Activated T-helper 2 cell treated with anti-CD3 and anti-CD28 coated beads, Interferon-gamma antibody, Interleukin-2, Interleukin-4, amounts not matched to agents 10 μg/mL and 5 μg/mL and 100 μg/mL, durations not matched to agents 14 hours and 24 hours and 36 hours (primary cell): Measurements from ENCODE around the gene SLC9A1. TPM values are rescaled to one million over a fixed set of nuclear protein-coding genes. Genes with fewer than 3 reads are reported as not detected.
"Not testable (repeated sequence)": the region's sequence is repeated elsewhere in the genome, so short reads cannot be mapped to it uniquely, and the experiment has no call there.

Experiments
- DNase-seq: peaks from one replicate; pipeline ENCODE4 v3.0.0; 2021; ENCODE audit warnings: low spot score
- H3K27ac Mint-ChIP-seq: one replicate; pipeline ENCODE4 v1.8.0; 2021; ENCODE audit warnings: mixed read lengths
- H3K27me3 Mint-ChIP-seq: one replicate; pipeline ENCODE4 v1.8.0; 2021; ENCODE audit warnings: low read depth, mixed read lengths
- H3K36me3 Mint-ChIP-seq: one replicate; pipeline ENCODE4 v1.8.0; 2021; ENCODE audit warnings: low read depth, mixed read lengths
- H3K4me1 Mint-ChIP-seq: one replicate; pipeline ENCODE4 v1.8.0; 2021; ENCODE audit warnings: low read depth, mixed read lengths
- H3K4me3 Mint-ChIP-seq: one replicate; pipeline ENCODE4 v1.8.0; 2021; ENCODE audit warnings: low read depth, mild to moderate bottlenecking, moderate library complexity, mixed read lengths
- H3K9me3 Mint-ChIP-seq: one replicate; pipeline ENCODE4 v1.8.0; 2021; ENCODE audit warnings: mixed read lengths
- intact Hi-C: fragments of 100-400 bp; cut with micrococcal nuclease; formaldehyde crosslinking; loops from one replicate; pipeline ENCODE4 v1.15.1; 2023
- total RNA-seq: library from RNA; stranded (reverse); gene quantifications from 2 replicates; pipeline ENCODE4 v1.2.3, GENCODE V29; 2022

SLC9A1 gene
- total RNA-seq, 1 donor from 2014 or later = 27.2 TPM

- H3K36me3 Mint-ChIP-seq = peaks cover 3% of the 10 kb centered on the region
- peak; percentile 70 for DNase-seq
- H3K4me3 Mint-ChIP-seq = peak overlapping the region; percentile 81
- H3K9me3 Mint-ChIP-seq = no peaks in the 10 kb centered on the region
- intact Hi-C loops = loop anchor here (1.0 to 2.0 kb wide), 2 partner anchors 18 to 24 kb away; partner anchors contain the start of gene SLC9A1
- H3K27me3 Mint-ChIP-seq = no peaks in the 10 kb centered on the region
- H3K4me1 Mint-ChIP-seq = peaks cover 32% of the 10 kb centered on the region
- peak overlapping the region; percentile 99 for H3K27ac Mint-ChIP-seq
Measured at GRCh38 chr1:27136998-27137542, 17.9 kb downstream of the SLC9A1 start.

GRCh38 chr1:27136236-27136551 lies 18.7 kb downstream of the SLC9A1 start:
- Mint-ChIP-seq H3K4me1 (peaks cover 30% of the 10 kb centered on the region), H3K27me3 (no peaks in the 10 kb centered on the region), H3K9me3 (no peaks in the 10 kb centered on the region), H3K27ac (peak overlapping the region; percentile 99), H3K36me3 (peaks cover 3% of the 10 kb centered on the region), H3K4me3 (peak overlapping the region; percentile 81)
- no peak for DNase-seq
- intact Hi-C loops = loop anchor here (2.0 kb wide), 1 partner anchor 23 kb away; no protein-coding TSS in a partner anchor

- Mint-ChIP-seq H3K36me3 (peaks cover 3% of the 10 kb centered on the region), H3K27ac (peak overlapping the region; percentile 99), H3K4me3 (no peak overlapping the region), H3K27me3 (no peaks in the 10 kb centered on the region), H3K4me1 (peaks cover 30% of the 10 kb centered on the region), H3K9me3 (no peaks in the 10 kb centered on the region)
- DNase-seq = no peak
- intact Hi-C loops = loop anchor here (2.0 kb wide), 1 partner anchor 23 kb away; no protein-coding TSS in a partner anchor
Measured at GRCh38 chr1:27135541-27136235, 19.2 kb downstream of the SLC9A1 start.

GRCh38 chr1:27133991-27134390 lies 20.9 kb downstream of the SLC9A1 start:
- Mint-ChIP-seq H3K4me3 (no peak overlapping the region), H3K27ac (no peak overlapping the region), H3K4me1 (peaks cover 25% of the 10 kb centered on the region), H3K36me3 (peaks cover 3% of the 10 kb centered on the region), H3K27me3 (no peaks in the 10 kb centered on the region), H3K9me3 (no peaks in the 10 kb centered on the region)
- DNase-seq = no peak
- intact Hi-C loops = no loop called here

- no peaks in the 10 kb centered on the region for H3K27me3 Mint-ChIP-seq
- no peak for DNase-seq
- H3K4me3 Mint-ChIP-seq = no peak overlapping the region
Measured at GRCh38 chr1:27133158-27133557, 21.8 kb downstream of the SLC9A1 start.

GRCh38 chr1:27132624-27133023 lies 22.3 kb downstream of the SLC9A1 start:
- H3K4me1 Mint-ChIP-seq = peaks cover 18% of the 10 kb centered on the region
- intact Hi-C loops = no loop called here
- DNase-seq = no peak
- H3K9me3 Mint-ChIP-seq = no peaks in the 10 kb centered on the region
- no peak overlapping the region for H3K4me3 Mint-ChIP-seq
- no peak overlapping the region for H3K27ac Mint-ChIP-seq
- peaks cover 3% of the 10 kb centered on the region for H3K36me3 Mint-ChIP-seq
- no peaks in the 10 kb centered on the region for H3K27me3 Mint-ChIP-seq

More at GRCh38 chr1:27133158-27133557, 21.8 kb downstream of the SLC9A1 start:
- Mint-ChIP-seq H3K9me3 (no peaks in the 10 kb centered on the region), H3K27ac (no peak overlapping the region), H3K4me1 (peaks cover 24% of the 10 kb centered on the region), H3K36me3 (peaks cover 3% of the 10 kb centered on the region)
- intact Hi-C loops = no loop called here

- H3K4me3 Mint-ChIP-seq = no peak overlapping the region
- peaks cover 14% of the 10 kb centered on the region for H3K4me1 Mint-ChIP-seq
- no peak overlapping the region for H3K27ac Mint-ChIP-seq
- intact Hi-C loops = no loop called here
- H3K27me3 Mint-ChIP-seq = no peaks in the 10 kb centered on the region
- no peak for DNase-seq
- H3K9me3 Mint-ChIP-seq = no peaks in the 10 kb centered on the region
- H3K36me3 Mint-ChIP-seq = peaks cover 3% of the 10 kb centered on the region
Measured at GRCh38 chr1:27132147-27132546, 22.8 kb downstream of the SLC9A1 start.

GRCh38 chr1:27130798-27131197 lies 24.1 kb downstream of the SLC9A1 start:
- Mint-ChIP-seq H3K36me3 (peaks cover 3% of the 10 kb centered on the region), H3K9me3 (no peaks in the 10 kb centered on the region)

GRCh38 chr1:27129225-27129624 lies 25.7 kb downstream of the SLC9A1 start:
- no peaks in the 10 kb centered on the region for H3K9me3 Mint-ChIP-seq
- no peak overlapping the region for H3K4me3 Mint-ChIP-seq
- no peaks in the 10 kb centered on the region for H3K4me1 Mint-ChIP-seq
- no peak overlapping the region for H3K27ac Mint-ChIP-seq
- H3K27me3 Mint-ChIP-seq = no peaks in the 10 kb centered on the region
- intact Hi-C loops = no loop called here
- DNase-seq = no peak
- no peaks in the 10 kb centered on the region for H3K36me3 Mint-ChIP-seq

More at GRCh38 chr1:27130798-27131197, 24.1 kb downstream of the SLC9A1 start:
- Mint-ChIP-seq H3K27ac (no peak overlapping the region), H3K4me3 (no peak overlapping the region), H3K27me3 (no peaks in the 10 kb centered on the region), H3K4me1 (peaks cover 3% of the 10 kb centered on the region)
- no peak for DNase-seq
- intact Hi-C loops = no loop called here

GRCh38 chr1:27127419-27127818 lies 27.5 kb downstream of the SLC9A1 start:
- no peaks in the 10 kb centered on the region for H3K27me3 Mint-ChIP-seq
- H3K9me3 Mint-ChIP-seq = no peaks in the 10 kb centered on the region
- no peaks in the 10 kb centered on the region for H3K36me3 Mint-ChIP-seq
- intact Hi-C loops = no loop called here
- DNase-seq = no peak
- no peak overlapping the region for H3K4me3 Mint-ChIP-seq
- H3K27ac Mint-ChIP-seq = no peak overlapping the region
- H3K4me1 Mint-ChIP-seq = peaks cover 2% of the 10 kb centered on the region

GRCh38 chr1:27126391-27126790 lies 28.5 kb downstream of the SLC9A1 start:
- no peaks in the 10 kb centered on the region for H3K27me3 Mint-ChIP-seq
- no peaks in the 10 kb centered on the region for H3K36me3 Mint-ChIP-seq
- H3K27ac Mint-ChIP-seq = no peak overlapping the region
- H3K4me3 Mint-ChIP-seq = no peak overlapping the region
- no peaks in the 10 kb centered on the region for H3K9me3 Mint-ChIP-seq
- intact Hi-C loops = no loop called here
- DNase-seq = no peak
- peaks cover 2% of the 10 kb centered on the region for H3K4me1 Mint-ChIP-seq

GRCh38 chr1:27125125-27125524 lies 29.8 kb downstream of the SLC9A1 start:
- H3K4me1 Mint-ChIP-seq, H3K27ac Mint-ChIP-seq: not testable (repeated sequence)

GRCh38 chr1:27124405-27124804 lies 30.5 kb downstream of the SLC9A1 start:
- H3K4me3 Mint-ChIP-seq = no peak overlapping the region
- H3K36me3 Mint-ChIP-seq = no peaks in the 10 kb centered on the region
- intact Hi-C loops = no loop called here
- H3K4me1 Mint-ChIP-seq = peaks cover 2% of the 10 kb centered on the region
- H3K9me3 Mint-ChIP-seq = no peaks in the 10 kb centered on the region
- H3K27ac Mint-ChIP-seq = no peak overlapping the region
- H3K27me3 Mint-ChIP-seq = no peaks in the 10 kb centered on the region
- no peak for DNase-seq

More at GRCh38 chr1:27125125-27125524, 29.8 kb downstream of the SLC9A1 start:
- intact Hi-C loops, H3K4me3 Mint-ChIP-seq, H3K9me3 Mint-ChIP-seq, DNase-seq, H3K27me3 Mint-ChIP-seq, H3K36me3 Mint-ChIP-seq: not testable (repeated sequence)
